ENCODE results near the gene CDC42EP3.

CDC42EP3 gene, protein sequence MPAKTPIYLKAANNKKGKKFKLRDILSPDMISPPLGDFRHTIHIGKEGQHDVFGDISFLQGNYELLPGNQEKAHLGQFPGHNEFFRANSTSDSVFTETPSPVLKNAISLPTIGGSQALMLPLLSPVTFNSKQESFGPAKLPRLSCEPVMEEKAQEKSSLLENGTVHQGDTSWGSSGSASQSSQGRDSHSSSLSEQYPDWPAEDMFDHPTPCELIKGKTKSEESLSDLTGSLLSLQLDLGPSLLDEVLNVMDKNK

GRCh38 chr2:37671009-37671815 lies at the start of gene CDC42EP3:
TSS of gene CDC42EP3 (minus strand) at chr2:37671642. CDS start at chr2:37646587, 25,055 bp downstream.
- DNase-seq = peak; percentile 74

- DNase-seq = no peak
Measured at GRCh38 chr2:37721201-37721560, 49.7 kb upstream of the CDC42EP3 start.

GRCh38 chr2:37720533-37721200 lies 49.2 kb upstream of the CDC42EP3 start:
- no peak for DNase-seq

- no peak for DNase-seq
Measured at GRCh38 chr2:37718515-37719161, 47.2 kb upstream of the CDC42EP3 start.

GRCh38 chr2:37713258-37713700 lies 41.8 kb upstream of the CDC42EP3 start:
- no peak for DNase-seq

GRCh38 chr2:37711831-37712230 lies 40.4 kb upstream of the CDC42EP3 start:
- no peak for DNase-seq

DNA sequence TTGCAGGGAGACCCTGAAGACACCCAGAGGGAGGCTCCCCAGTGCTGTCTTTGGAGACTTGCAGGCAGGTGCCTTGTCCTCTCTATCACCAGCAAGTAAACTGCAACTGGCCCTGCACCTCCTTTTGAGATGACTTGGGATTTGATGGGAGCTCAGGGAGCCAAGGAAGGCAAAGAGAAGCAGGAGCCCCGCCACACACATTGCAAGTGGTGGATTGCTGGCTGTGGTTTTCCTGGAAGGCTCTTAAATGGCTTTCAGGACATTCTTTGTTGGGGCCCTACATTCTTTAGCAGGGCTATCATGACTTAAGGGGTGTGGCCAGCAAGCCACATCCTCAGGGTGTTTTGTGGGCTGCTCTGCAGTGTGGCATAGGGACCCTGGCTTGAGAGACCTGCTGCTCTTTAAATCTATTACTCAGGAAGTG lies 39.9 kb upstream of the CDC42EP3 start:
- peak; percentile 45 for DNase-seq

GRCh38 chr2:37709111-37709510 lies 37.7 kb upstream of the CDC42EP3 start:
- no peak for DNase-seq

DNA sequence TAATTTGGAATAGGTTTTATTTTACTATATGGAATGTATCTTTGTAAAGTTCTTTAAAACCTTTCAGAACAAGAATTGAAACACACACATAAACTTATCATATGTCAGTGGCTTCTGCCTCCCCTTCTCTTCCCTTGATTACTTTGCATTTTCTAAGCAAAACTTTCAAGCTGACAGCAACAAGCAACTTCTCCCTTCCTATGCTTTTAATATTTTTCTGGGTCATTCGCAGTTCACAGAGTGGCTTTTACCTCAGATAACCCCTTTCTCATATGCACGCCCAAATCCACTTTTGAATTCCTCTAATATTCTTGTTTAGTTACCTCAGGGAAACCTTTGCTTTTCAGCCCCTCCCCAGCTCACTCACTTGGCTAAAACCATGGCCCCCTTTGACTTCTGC lies 36.7 kb upstream of the CDC42EP3 start:
- DNase-seq = no peak

GRCh38 chr2:37707393-37707792 lies 36.0 kb upstream of the CDC42EP3 start:
- no peak for DNase-seq

DNA sequence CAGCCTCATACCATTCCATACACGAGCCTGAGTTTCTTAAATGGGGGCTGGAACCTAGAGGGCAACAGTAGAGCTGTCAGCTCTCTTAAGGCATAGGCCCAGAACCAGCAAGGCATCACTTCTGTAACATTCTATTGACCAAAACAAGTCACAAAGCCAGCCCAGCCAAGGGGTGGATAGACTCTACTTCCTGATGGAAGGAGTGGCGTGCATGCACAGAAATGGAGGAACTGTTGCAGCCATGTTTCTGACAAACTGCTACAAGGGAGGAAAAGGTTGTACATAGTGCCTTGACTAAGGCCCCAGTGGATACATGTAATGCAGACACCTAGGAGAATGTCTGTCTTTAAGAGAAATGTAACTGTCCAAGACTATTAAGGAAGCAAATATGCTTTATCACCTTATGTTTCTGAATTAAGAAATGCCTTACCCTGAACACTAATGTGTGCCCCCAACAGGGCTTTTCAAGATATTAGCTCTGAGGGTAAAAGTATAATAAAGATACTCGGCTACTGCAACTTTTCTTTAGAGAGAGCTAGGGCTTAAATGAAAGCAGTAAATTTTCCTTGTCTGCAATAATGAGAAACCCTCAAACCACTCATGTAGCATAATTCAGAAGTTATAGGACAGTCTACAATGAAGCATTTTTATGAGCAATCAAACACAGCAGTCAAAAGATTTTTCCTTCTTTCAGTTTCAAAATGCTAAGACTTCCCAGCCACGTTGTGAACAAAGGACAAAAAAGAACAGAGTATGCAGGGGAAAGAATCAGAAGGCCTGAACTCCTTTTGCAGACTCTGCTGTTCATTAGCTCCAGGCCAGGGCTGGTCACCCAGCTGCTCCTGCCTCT lies 35.1 kb upstream of the CDC42EP3 start:
- no peak for DNase-seq

DNA sequence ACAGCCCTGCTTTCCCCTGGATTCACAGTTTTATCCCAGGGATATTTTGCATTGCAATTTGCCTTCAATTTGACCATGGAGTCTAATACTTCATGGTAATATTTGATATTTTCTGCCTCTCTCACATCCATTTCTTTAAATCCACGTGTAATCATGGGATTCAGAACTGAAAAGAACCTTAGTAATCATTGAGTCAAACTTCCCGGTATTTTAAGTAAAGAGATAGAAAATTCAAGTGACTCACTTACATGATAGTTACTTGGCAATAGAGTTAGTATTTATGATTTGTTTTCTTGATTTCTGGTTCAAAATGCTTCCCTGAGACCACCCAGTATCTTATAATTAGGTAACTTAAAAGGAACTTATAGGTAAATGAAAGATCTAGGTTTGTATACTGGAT lies 33.7 kb upstream of the CDC42EP3 start:
- DNase-seq = no peak

DNA sequence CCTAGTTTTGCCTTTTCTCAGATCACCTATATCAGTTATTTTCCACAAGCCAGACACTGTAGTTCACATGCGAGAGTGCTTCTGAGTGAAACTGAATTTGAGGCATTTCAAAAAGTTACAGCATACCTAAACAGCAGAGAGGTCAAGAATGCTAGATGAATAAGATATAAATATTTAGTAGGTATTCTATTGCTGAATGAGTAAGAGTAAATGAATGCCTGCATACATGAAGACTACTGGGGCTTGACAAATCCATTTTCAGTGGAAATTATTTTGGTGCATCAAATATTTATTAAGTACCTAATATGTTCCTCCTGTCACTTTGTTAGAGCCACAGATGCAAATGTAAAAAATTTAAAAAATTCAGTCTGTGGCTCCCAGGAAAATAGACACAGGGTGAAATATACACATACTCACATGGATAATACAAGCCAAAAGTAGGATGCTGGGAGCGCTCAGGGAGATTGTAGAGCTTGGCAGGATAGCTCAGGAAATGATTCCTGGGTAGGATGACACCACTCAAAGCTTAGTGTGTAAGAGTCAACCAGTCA lies 27.6 kb upstream of the CDC42EP3 start:
- DNase-seq = no peak

DNA sequence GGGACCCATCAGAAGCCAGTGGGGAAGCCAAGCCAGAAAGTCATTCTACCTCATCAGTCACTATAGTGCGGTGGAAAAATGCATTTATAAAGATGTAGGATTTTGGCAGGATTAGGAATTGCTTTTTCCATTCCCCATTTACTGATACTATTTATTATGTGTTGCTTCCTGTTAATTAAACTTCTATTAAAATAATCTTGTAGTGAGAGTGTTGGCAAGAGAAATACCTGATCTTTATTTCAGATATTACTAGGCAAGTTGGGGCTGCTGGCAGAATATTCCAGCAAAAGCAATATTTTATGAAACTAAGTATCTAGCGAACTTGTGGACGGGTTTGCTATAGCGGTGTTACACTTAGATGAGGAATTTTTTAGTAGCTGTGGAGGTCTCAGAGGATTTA lies 23.9 kb upstream of the CDC42EP3 start:
- no peak for DNase-seq

DNA sequence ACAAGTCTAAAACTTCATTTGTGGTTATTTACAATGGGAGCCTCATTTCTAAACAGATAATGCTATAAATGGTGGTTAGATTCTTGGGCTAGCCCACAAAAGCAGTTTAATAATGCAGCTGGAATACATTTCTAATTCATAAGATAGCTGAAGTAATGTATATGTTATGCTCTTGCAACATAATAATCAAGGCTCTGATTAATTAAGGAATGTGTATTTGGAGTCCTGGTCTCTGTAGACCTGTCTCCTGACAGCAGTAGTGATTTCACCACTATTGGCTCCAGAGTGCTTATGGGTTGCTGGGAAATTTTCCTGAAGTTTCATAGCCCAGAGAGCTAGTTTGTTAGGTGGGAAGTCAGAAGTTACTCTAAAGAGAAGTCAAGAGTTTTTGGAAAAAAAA lies 21.3 kb upstream of the CDC42EP3 start:
- no peak for DNase-seq

GRCh38 chr2:37689751-37690150 lies 18.3 kb upstream of the CDC42EP3 start:
- no peak for DNase-seq

DNA sequence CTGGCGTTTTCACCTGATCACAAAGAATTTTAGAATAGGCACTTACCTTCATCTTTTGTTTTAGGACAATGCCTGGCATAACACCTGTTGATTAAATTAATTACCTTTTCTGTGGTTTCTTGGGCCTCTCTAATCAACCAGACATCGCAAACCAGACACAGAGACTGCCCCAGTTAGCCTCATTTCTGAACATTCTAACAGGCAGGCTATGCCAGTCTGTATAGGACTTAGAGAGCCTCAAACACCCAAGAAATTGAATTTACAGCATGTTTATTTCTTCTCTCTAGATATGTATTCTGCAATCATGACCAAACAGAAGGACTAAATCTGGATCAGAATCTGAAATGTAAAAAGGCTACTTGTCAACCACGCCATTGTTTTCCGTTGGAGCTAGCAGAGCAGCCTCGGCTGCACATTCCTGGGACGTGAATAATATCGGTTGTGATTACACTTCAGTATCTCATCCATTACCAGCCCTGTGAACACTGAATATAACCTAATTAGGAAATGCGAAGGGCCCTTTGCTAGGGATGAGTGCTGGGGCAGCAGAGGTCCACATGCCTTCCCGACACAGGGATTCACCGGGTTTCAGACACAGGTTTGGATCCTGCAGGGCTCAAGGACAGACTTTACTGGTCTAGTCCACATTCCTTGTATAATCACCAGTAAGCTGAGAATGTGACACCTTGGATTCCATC lies 17.5 kb upstream of the CDC42EP3 start:
- DNase-seq = no peak

GRCh38 chr2:37686792-37687526 lies 15.5 kb upstream of the CDC42EP3 start:
- no peak for DNase-seq

DNA sequence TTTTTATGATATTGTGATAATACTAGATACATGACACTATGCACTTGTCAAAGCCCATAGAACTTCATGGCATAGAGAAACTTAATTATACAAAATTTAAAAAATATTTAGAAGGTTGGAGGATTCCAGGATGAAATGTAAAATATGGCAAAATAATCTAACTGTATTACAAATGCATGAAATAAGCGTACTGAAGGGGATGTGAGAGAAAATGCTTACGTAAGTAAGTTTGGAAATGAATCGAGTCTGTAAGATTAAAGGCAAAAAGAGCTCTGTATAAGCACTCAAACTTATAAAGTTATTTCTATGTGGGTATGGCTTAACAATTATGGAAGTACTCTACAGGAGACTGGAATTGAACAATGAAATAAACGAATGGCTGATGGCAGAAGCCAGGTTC lies 13.4 kb upstream of the CDC42EP3 start:
- DNase-seq = no peak

DNA sequence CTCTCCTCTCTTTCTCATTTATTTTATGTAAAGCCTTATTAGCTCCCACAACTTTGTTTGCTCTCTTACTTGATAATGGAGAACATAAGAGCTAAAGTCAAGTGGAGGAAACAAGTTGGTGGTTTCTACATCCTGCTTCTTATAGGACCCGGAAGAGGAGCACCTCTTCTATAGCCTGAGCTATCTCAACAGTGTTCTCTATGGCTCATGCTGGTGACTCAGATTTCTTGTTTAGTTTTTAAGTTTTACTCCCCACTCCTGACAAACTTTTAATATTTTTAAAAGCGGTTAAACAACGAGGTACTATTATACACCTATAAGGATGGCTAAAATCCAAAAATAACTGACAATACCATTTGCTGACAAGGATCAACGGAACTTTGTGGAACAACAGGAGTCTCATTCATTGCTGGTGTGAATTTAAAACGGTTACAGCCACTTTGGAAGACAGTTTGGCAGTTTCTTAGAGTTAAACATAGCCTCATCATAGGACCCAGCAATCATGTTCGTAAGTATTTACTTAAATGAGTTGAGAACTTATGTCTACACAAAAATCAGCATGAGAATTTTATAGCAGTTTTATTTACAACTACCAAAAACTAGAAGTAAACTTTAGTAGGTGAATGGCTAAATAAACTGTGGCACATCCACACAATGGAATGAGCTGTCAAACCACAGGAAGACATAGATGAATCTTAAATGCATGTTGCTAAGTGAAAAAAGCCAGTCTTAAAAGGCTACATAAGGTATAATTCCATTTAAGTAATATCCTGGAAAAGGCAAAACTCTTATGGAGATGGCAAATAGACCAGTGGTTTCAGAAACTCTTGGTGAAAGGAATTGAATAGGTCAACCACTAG lies 12.7 kb upstream of the CDC42EP3 start:
- peak; percentile 50 for DNase-seq
